ENCODE results near the gene DYNLT4. TPM values are rescaled to one million over a fixed set of nuclear protein-coding genes. Genes with fewer than 3 reads are reported as not detected.
A peak's percentile ranks its signal among the peaks of the same experiment; 100 is the strongest.

Gene DYNLT4
- total and polyA plus RNA-seq, 2 of the 13 experiments (the other 11 are each of a cell fraction or from before 2014, with no cell fraction given), result 0.77 TPM; not detected in 1

- TF ChIP-seq ZNF18 (CRISPR knock-in tag; IDR thresholded peaks at IDR 0.05; ENCODE audit: insufficient replicate concordance), result no peak
- no peak for TF ChIP-seq ZNF263 (CRISPR knock-in tag; IDR thresholded peaks at IDR 0.05)
- TF ChIP-seq CHD2 (IDR thresholded peaks at IDR 0.05; ENCODE audit: low read depth, low read length), result no peak
- TF ChIP-seq AGO2 (optimal IDR thresholded peaks at IDR 0.05; ENCODE audit: low read depth, low read length), result no peak
- TF ChIP-seq KMT2A (CRISPR knock-in tag; IDR thresholded peaks at IDR 0.05), result no peak
- no peak for TF ChIP-seq ZNF501 (CRISPR knock-in tag; IDR thresholded peaks at IDR 0.05)
- no peak for TF ChIP-seq HNRNPL (IDR thresholded peaks at IDR 0.05; ENCODE audit: low read depth, low read length)
- no peak for TF ChIP-seq ZNF101 (CRISPR knock-in tag; IDR thresholded peaks at IDR 0.05; ENCODE audit: borderline replicate concordance, low read depth)
- no peak; the same call in 1 of the 2 replicates for TF ChIP-seq SP5 (CRISPR knock-in tag; IDR thresholded peaks at IDR 0.05; ENCODE audit: borderline replicate concordance, low read depth)
- no peak for TF ChIP-seq GZF1 (CRISPR knock-in tag; IDR thresholded peaks at IDR 0.05)
- no peak for TF ChIP-seq LCORL (IDR thresholded peaks at IDR 0.05)
- TF ChIP-seq LCORL (CRISPR knock-in tag; IDR thresholded peaks at IDR 0.05), result peak; percentile 66
- TF ChIP-seq ELF1 (CRISPR knock-in tag; IDR thresholded peaks at IDR 0.05), result no peak; the same call in none of the 2 replicates
- TF ChIP-seq SIN3A (IDR thresholded peaks at IDR 0.05; ENCODE audit: borderline replicate concordance, low read depth, low read length), result no peak
- TF ChIP-seq ZBTB8A (CRISPR knock-in tag; IDR thresholded peaks at IDR 0.05; ENCODE audit: borderline replicate concordance, low read depth), result no peak
- TF ChIP-seq SALL2 (CRISPR knock-in tag; IDR thresholded peaks at IDR 0.05), result no peak
- no peak for TF ChIP-seq GPN1 (CRISPR knock-in tag; IDR thresholded peaks at IDR 0.05; ENCODE audit: borderline replicate concordance)
- TF ChIP-seq MNT (IDR thresholded peaks at IDR 0.05), result no peak
- no peak for TF ChIP-seq TFDP1 (CRISPR knock-in tag; IDR thresholded peaks at IDR 0.05; ENCODE audit: borderline replicate concordance)
- TF ChIP-seq ETV6 (CRISPR knock-in tag; conservative IDR thresholded peaks at IDR 0.05), result no peak
- no peak; the same call in 1 of the 2 replicates for TF ChIP-seq FOSL2 (CRISPR knock-in tag; IDR thresholded peaks at IDR 0.05)
- TF ChIP-seq ARID4A (CRISPR knock-in tag; IDR thresholded peaks at IDR 0.05; ENCODE audit: borderline replicate concordance), result no peak
These were observed 2.1 kb upstream of the DYNLT4 start (continued) for GRCh38 chr1:44808938-44809917.
